HG03469 (cell line): ENCODE data around the gene LAMB4.
"Not testable (repeated sequence)": the region's sequence is repeated elsewhere in the genome, so short reads cannot be mapped to it uniquely, and the experiment has no call there.

Experiments
- ATAC-seq: cut with Tn5 transposase; IDR thresholded peaks from one replicate; pipeline ENCODE4 v1.9.1; 2021; ENCODE audit warnings: mild to moderate bottlenecking, moderate library complexity, moderate number of reproducible peaks; ENCODE audit not compliant: unreplicated experiment

LAMB4 gene

GRCh38 chr7:108049962-108050361 is 80.2 kb downstream of the LAMB4 start:
- no peak for ATAC-seq

- ATAC-seq: no peak
Measured at GRCh38 chr7:108048422-108048821, 81.7 kb downstream of the LAMB4 start.

GRCh38 chr7:108046952-108047506 is 83.1 kb downstream of the LAMB4 start:
- no peak for ATAC-seq

GRCh38 chr7:108045669-108046068 is 84.5 kb downstream of the LAMB4 start:
- ATAC-seq: no peak

GRCh38 chr7:108045154-108045553 is 85.0 kb downstream of the LAMB4 start:
- ATAC-seq: no peak

GRCh38 chr7:108044345-108044744 is 85.8 kb downstream of the LAMB4 start:
- ATAC-seq: no peak

GRCh38 chr7:108038986-108039385 is 91.2 kb downstream of the LAMB4 start:
- no peak for ATAC-seq

- no peak for ATAC-seq
Measured at GRCh38 chr7:108037741-108038140, 92.4 kb downstream of the LAMB4 start.

GRCh38 chr7:108037140-108037539 is 93.0 kb downstream of the LAMB4 start:
- no peak for ATAC-seq

GRCh38 chr7:108034586-108034985 is 95.6 kb downstream of the LAMB4 start:
- ATAC-seq: no peak

- ATAC-seq: no peak
Measured at GRCh38 chr7:108033776-108034497, 96.2 kb downstream of the LAMB4 start.

- ATAC-seq: not testable (repeated sequence)
Measured at GRCh38 chr7:108033309-108033708, 96.9 kb downstream of the LAMB4 start.

- no peak for ATAC-seq
Measured at GRCh38 chr7:108030516-108030915, 99.6 kb downstream of the LAMB4 start.

GRCh38 chr7:108029034-108029433 is 101.1 kb downstream of the LAMB4 start:
- no peak for ATAC-seq

- no peak for ATAC-seq
Measured at GRCh38 chr7:108028111-108028510, 102.0 kb downstream of the LAMB4 start.

- no peak for ATAC-seq
Measured at GRCh38 chr7:108027239-108027638, 102.9 kb downstream of the LAMB4 start.

GRCh38 chr7:108026647-108027046 is 103.5 kb downstream of the LAMB4 start:
- ATAC-seq: no peak

- ATAC-seq: no peak
Measured at GRCh38 chr7:108026116-108026515, 104.0 kb downstream of the LAMB4 start.

- ATAC-seq: no peak
Measured at GRCh38 chr7:108024538-108024937, 105.6 kb downstream of the LAMB4 start.

- no peak for ATAC-seq
Measured at GRCh38 chr7:108020585-108020984, 109.6 kb downstream of the LAMB4 start.

GRCh38 chr7:108018668-108019067 is 111.5 kb downstream of the LAMB4 start:
- no peak for ATAC-seq

GRCh38 chr7:108017776-108018151 is 112.4 kb downstream of the LAMB4 start:
- ATAC-seq: no peak
